ENCODE results near the gene BCL2.

Gene BCL2

GRCh38 chr18:63284827-63285733 is 34.5 kb downstream of the BCL2 start:
- no peak for DNase-seq (ENCODE audit: low read depth)

- DNase-seq (ENCODE audit: low read depth) = no peak
Measured at GRCh38 chr18:63284173-63284799, 35.3 kb downstream of the BCL2 start.

- no peak for DNase-seq (ENCODE audit: low read depth)
Measured at GRCh38 chr18:63283305-63284094, 36.1 kb downstream of the BCL2 start.

- DNase-seq (ENCODE audit: low read depth) = no peak
Measured at GRCh38 chr18:63282793-63283192, 36.8 kb downstream of the BCL2 start.

GRCh38 chr18:63273222-63273927 is 46.2 kb downstream of the BCL2 start:
- no peak for DNase-seq (ENCODE audit: low read depth)

GRCh38 chr18:63272638-63273037 is 46.9 kb downstream of the BCL2 start:
- DNase-seq (ENCODE audit: low read depth) = no peak

- no peak for DNase-seq (ENCODE audit: low read depth)
Measured at GRCh38 chr18:63271881-63272299, 47.7 kb downstream of the BCL2 start.

GRCh38 chr18:63271148-63271547 is 48.4 kb downstream of the BCL2 start:
- no peak for DNase-seq (ENCODE audit: low read depth)

- DNase-seq (ENCODE audit: low read depth) = no peak
Measured at GRCh38 chr18:63267975-63268721, 51.4 kb downstream of the BCL2 start.

GRCh38 chr18:63266888-63267790 is 52.4 kb downstream of the BCL2 start:
- DNase-seq (ENCODE audit: low read depth) = no peak

GRCh38 chr18:63265326-63265725 is 54.2 kb downstream of the BCL2 start:
- no peak for DNase-seq (ENCODE audit: low read depth)

- DNase-seq (ENCODE audit: low read depth) = no peak
Measured at GRCh38 chr18:63264871-63265270, 54.7 kb downstream of the BCL2 start.

- no peak for DNase-seq (ENCODE audit: low read depth)
Measured at GRCh38 chr18:63263444-63263843, 56.1 kb downstream of the BCL2 start.

GRCh38 chr18:63262369-63263335 is 56.9 kb downstream of the BCL2 start:
- DNase-seq (ENCODE audit: low read depth) = no peak

GRCh38 chr18:63261029-63261428 is 58.5 kb downstream of the BCL2 start:
- DNase-seq (ENCODE audit: low read depth) = no peak

GRCh38 chr18:63260380-63260754 is 59.2 kb downstream of the BCL2 start:
- DNase-seq (ENCODE audit: low read depth) = no peak

- DNase-seq (ENCODE audit: low read depth) = no peak
Measured at GRCh38 chr18:63259567-63260379, 59.8 kb downstream of the BCL2 start.

Data from stromal cell of bone marrow (primary cell).